ENCODE results near the gene USP20.

The USP20 gene

GRCh38 chr9:129802833-129803675 is 32.2 kb upstream of the USP20 start, which contains the start of gene TOR1B:
TOR1B (plus strand) TSS chr9:129803184; CDS start chr9:129803213, 29 bp downstream.
- H3K4me2 ChIP-seq (ENCODE audit: low read depth, low read length, poor library complexity, severe bottlenecking): peak within 1 kb of the TSS; percentile 86
- no peak for TF ChIP-seq EZH2phosphoT487 (conservative IDR thresholded peaks at IDR 0.05; ENCODE audit: low read length)
- no peak for TF ChIP-seq CTCF (IDR thresholded peaks at IDR 0.05; ENCODE audit: insufficient read depth, low read length, poor library complexity, severe bottlenecking)

GRCh38 chr9:129803676-129804060 is 31.6 kb upstream of the USP20 start:
- Histone ChIP-seq H3K9me3 (ENCODE audit: insufficient read depth, low read length) (no peaks in the 10 kb centered on the region), H3K27me3 (ENCODE audit: low read length) (no peaks in the 10 kb centered on the region), H3K36me3 (ENCODE audit: low read length) (no peaks in the 10 kb centered on the region), H2AFZ (ENCODE audit: low read depth, low read length, severe bottlenecking) (peak overlapping the region; percentile 78), H3F3A (ENCODE audit: insufficient read depth) (no peaks in the 10 kb centered on the region), H3K4me2 (ENCODE audit: low read depth, low read length, poor library complexity, severe bottlenecking) (peak overlapping the region; percentile 86), H4K20me1 (ENCODE audit: low read depth, low read length) (no peaks in the 10 kb centered on the region), H3K9me2 (replicated peaks; ENCODE audit: insufficient read depth, low read length) (no peaks in the 10 kb centered on the region), H3K9ac (ENCODE audit: low read length) (peak overlapping the region; percentile 77), H3K27ac (ENCODE audit: low read depth, low read length) (no peak overlapping the region), H3K79me2 (ENCODE audit: insufficient read depth, low read length) (peaks cover 11% of the 10 kb centered on the region), H3K4me3 (ENCODE audit: insufficient read depth, low read length, poor library complexity, severe bottlenecking) (peak overlapping the region; percentile 70)
- no peak for TF ChIP-seq CTCF (IDR thresholded peaks at IDR 0.05; ENCODE audit: insufficient read depth, low read length, poor library complexity, severe bottlenecking)
- TF ChIP-seq EZH2phosphoT487 (conservative IDR thresholded peaks at IDR 0.05; ENCODE audit: low read length): no peak

More at GRCh38 chr9:129802833-129803675, 32.2 kb upstream of the USP20 start, which contains the start of gene TOR1B:
- no peaks in the 10 kb centered on the region for H3K9me3 ChIP-seq (ENCODE audit: insufficient read depth, low read length)
- peak within 1 kb of the TSS; percentile 77 for H3K9ac ChIP-seq (ENCODE audit: low read length)
- H3K27me3 ChIP-seq (ENCODE audit: low read length): no peaks in the 10 kb centered on the region
- H3F3A ChIP-seq (ENCODE audit: insufficient read depth): no peaks in the 10 kb centered on the region
- peak within 1 kb of the TSS; percentile 70 for H3K4me3 ChIP-seq (ENCODE audit: insufficient read depth, low read length, poor library complexity, severe bottlenecking)
- H3K27ac ChIP-seq (ENCODE audit: low read depth, low read length): 0 out of 2 replicates have a peak within 1 kb of the TSS, but pooled peaks have one; percentile 7
- no peaks in the 10 kb centered on the region for H4K20me1 ChIP-seq (ENCODE audit: low read depth, low read length)
- peak within 1 kb of the TSS; percentile 78 for H2AFZ ChIP-seq (ENCODE audit: low read depth, low read length, severe bottlenecking)
- no peaks in the 10 kb centered on the region for H3K9me2 ChIP-seq (replicated peaks; ENCODE audit: insufficient read depth, low read length)
- no peaks in the 10 kb centered on the region for H3K36me3 ChIP-seq (ENCODE audit: low read length)
- H3K79me2 ChIP-seq (ENCODE audit: insufficient read depth, low read length): peaks cover 11% of the 10 kb centered on the region

DNA sequence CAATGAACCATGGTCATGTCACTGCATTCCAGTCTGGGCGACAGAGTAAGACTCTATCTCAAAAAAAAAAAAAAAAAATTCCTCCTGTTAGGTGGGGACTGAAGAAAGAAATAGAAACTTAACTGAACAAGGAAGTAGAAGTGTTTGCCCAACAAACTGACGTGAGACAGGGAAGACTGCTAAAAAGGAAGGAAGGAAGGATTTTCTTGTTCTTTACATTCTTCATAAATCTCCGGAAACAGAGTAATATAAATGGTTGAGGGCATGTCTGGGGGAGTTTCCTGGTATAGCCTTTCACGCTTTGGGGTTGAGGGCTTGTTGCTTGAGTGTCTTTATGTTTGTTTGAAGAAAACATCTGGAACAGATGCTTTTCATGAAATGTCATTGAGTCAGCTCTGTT is 29.2 kb upstream of the USP20 start:
- H3K79me2 ChIP-seq (ENCODE audit: insufficient read depth, low read length): peaks cover 11% of the 10 kb centered on the region
- TF ChIP-seq EZH2phosphoT487 (conservative IDR thresholded peaks at IDR 0.05; ENCODE audit: low read length): no peak
- TF ChIP-seq CTCF (IDR thresholded peaks at IDR 0.05; ENCODE audit: insufficient read depth, low read length, poor library complexity, severe bottlenecking): no peak

More for the DNA sequence above, 29.2 kb upstream of the USP20 start:
- Histone ChIP-seq H3K4me2 (ENCODE audit: low read depth, low read length, poor library complexity, severe bottlenecking) (no peak overlapping the region), H2AFZ (ENCODE audit: low read depth, low read length, severe bottlenecking) (no peak overlapping the region), H3F3A (ENCODE audit: insufficient read depth) (no peaks in the 10 kb centered on the region; the same call in 1 of the 2 replicates), H3K4me3 (ENCODE audit: insufficient read depth, low read length, poor library complexity, severe bottlenecking) (no peak overlapping the region), H3K36me3 (ENCODE audit: low read length) (no peaks in the 10 kb centered on the region), H3K27ac (ENCODE audit: low read depth, low read length) (no peak overlapping the region), H3K9ac (ENCODE audit: low read length) (no peak overlapping the region), H3K9me2 (replicated peaks; ENCODE audit: insufficient read depth, low read length) (no peaks in the 10 kb centered on the region), H4K20me1 (ENCODE audit: low read depth, low read length) (no peaks in the 10 kb centered on the region), H3K27me3 (ENCODE audit: low read length) (no peaks in the 10 kb centered on the region), H3K9me3 (ENCODE audit: insufficient read depth, low read length) (no peaks in the 10 kb centered on the region)

Measured in SU-DHL-6 (cell line).